Fibroblast of the aortic adventitia (primary cell): ENCODE measurements around the gene ERCC4. TPM values are rescaled to one million over a fixed set of nuclear protein-coding genes. Genes with fewer than 3 reads are reported as not detected.

Source experiments
- DNase-seq: peaks from one replicate; pipeline ENCODE4 v3.0.0-alpha.2; 2010; ENCODE audit warnings: low read depth
- H3K4me3 ChIP-seq: 2 replicates; pipeline ENCODE4 v1.5.1; 2011; ENCODE audit warnings: low read depth, mild to moderate bottlenecking, control low read depth, low read length, moderate library complexity
- total RNA-seq: library from RNA; depleted of rRNA; stranded (reverse); fragments of >200 nt; gene quantifications from 2 replicates; pipeline ENCODE4 v1.2.3, GENCODE V29; 2012; ENCODE audit warnings: low replicate concordance
- TF ChIP-seq, protein P1 (sequence below): IDR thresholded peaks from 2 replicates; pipeline ENCODE4 v1.5.1; 2011; ENCODE audit warnings: mild to moderate bottlenecking, low read length, control low read depth, inconsistent platforms; ENCODE audit not compliant: insufficient read depth

The ERCC4 gene
- 16.4 and 43.0 TPM in 2 replicates for total RNA-seq

DNA sequence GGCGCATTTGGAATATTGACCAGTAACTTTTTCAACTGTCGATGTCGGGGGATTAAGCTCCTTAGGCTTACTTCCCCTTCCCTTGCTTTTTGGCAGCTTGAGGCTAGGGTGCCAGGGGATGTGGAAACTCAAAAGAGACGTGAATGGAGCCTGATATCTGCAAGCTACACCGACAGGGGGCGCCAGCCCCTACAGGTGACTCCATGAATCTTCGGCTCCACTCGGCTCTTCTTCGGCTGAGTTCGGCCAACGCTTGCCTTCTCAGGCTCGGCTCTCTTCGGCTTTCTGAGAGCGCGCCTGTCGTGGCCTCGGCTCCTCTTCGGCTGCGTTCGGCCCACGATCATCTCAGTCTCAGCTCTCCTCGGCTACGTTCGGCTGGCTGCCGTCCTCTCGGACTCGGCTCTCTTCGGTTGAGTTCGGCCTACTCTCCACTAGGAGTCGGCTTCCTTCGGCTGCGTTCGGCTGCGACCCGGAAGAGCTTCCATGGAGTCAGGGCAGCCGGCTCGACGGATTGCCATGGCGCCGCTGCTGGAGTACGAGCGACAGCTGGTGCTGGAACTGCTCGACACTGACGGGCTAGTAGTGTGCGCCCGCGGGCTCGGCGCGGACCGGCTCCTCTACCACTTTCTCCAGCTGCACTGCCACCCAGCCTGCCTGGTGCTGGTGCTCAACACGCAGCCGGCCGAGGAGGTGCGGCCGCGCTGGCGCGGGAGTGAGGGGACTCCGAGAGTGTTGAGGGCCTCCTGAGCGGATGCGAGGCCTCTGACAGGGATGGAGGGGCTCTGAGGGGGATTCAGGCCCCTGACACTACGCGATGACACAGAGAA is at the start of gene ERCC4:
Gene ERCC4 (plus strand): TSS at position 472 of the 827 bp plus-strand sequence. CDS start 12 bp downstream, at position 484.
- peak within 1 kb of the TSS; percentile 98 for H3K4me3 ChIP-seq
- DNase-seq = peak; percentile 99
- TF ChIP-seq, protein P1, sequence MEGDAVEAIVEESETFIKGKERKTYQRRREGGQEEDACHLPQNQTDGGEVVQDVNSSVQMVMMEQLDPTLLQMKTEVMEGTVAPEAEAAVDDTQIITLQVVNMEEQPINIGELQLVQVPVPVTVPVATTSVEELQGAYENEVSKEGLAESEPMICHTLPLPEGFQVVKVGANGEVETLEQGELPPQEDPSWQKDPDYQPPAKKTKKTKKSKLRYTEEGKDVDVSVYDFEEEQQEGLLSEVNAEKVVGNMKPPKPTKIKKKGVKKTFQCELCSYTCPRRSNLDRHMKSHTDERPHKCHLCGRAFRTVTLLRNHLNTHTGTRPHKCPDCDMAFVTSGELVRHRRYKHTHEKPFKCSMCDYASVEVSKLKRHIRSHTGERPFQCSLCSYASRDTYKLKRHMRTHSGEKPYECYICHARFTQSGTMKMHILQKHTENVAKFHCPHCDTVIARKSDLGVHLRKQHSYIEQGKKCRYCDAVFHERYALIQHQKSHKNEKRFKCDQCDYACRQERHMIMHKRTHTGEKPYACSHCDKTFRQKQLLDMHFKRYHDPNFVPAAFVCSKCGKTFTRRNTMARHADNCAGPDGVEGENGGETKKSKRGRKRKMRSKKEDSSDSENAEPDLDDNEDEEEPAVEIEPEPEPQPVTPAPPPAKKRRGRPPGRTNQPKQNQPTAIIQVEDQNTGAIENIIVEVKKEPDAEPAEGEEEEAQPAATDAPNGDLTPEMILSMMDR = peak; percentile 95

DNA sequence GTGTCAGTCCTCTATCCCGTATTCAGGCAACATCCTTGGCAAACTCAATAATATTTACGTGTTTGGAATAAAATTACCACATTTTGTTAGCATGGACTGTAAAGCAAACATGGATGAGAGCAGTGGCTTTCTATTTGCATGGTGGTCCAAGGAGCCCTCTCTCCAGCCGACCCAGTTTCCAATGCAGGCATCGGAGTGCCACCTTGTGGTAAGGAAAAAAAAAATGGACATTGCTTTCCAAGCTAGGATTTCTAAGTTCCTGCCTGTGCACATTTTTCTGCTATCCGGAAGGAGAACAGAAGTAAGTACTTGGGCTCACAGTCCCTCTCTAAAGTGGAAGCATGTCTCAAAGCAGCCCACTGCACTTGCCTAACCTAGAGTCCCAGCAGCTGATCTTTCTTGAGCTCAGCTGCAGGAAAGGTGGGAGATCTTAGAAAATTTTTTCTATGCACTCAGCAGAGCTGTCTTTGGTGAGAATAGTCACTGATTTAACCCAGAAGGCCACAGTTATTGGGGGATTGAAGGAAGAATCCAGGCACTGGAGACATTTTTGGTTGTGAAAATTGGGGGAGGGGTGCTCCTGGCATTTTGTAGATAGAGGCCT is 46.0 kb upstream of the ERCC4 start:
- no peak overlapping the region for H3K4me3 ChIP-seq
- DNase-seq = peak; percentile 9
- TF ChIP-seq, protein P1 = peak; percentile 37

DNA sequence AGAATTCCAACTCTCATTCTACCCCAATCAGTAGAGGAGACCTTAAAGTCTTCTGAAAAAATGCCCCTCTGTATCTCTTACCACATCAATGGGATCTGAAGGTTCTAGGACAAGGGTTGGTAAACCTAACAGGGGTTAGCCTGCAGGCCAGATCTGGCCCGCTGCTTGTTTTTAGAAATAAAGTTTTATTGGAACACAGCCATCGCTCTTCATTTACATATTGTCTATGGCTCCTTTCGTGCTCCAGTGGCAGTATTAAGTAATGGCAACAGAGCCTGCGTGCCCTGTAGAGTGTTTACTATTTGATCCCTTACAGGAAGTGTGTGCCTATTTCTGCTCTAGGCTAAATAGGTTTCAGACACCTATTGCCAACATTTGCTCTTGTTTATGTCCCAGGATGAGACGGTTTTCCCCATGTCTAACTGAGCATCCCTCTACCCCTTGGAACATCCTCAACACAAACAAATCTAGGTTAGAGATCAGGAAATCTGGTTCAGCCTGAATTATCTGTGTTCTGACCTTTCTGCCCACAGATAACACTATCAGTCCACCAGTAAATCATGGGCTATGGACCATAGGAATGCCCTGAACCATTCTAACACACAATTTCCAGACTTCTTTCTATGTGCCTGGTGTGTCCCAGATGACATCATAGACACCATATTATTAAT is 44.2 kb upstream of the ERCC4 start:
- TF ChIP-seq, protein P1 = no peak
- no peak overlapping the region for H3K4me3 ChIP-seq
- no peak for DNase-seq

DNA sequence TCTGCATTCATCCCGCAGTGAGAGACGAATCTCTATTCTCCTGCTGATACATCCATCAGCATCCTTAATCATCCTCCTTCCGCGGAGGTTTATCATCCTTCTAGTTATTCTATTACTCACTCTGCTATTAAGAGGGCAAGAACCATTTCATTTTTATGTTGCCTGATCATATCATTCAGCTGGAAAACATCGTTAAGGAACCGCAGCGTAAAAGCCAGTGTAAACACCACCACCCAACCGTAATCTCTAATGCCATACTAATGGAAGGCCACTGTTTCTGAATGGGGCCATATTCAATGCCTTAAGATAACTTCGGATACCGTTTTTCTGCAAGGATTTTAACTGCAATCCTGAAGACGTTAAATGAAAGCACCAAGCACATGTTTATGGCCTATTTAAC is 36.7 kb upstream of the ERCC4 start:
- no peak for DNase-seq
- H3K4me3 ChIP-seq = no peak overlapping the region

DNA sequence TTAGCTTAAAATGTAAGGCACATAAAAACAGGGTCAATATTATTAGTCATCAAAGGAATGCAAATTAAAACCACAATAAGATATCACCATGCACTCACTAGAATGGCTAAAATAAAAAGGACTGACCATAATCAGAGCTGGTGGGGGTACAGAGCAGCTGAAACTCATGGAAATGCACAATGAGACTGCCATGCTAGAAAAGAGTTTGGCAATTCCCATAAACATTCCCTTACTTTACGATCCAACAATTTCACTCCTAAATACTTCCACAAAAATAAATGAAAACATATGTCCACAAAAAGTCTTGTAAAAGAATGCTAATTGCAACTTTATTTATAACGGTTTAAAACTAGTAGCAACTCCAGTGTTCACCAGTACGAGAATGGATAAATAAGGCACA is 36.1 kb upstream of the ERCC4 start:
- peak; percentile 19 for DNase-seq
- H3K4me3 ChIP-seq = no peak overlapping the region
- TF ChIP-seq, protein P1 = no peak

More for the DNA sequence above, 36.7 kb upstream of the ERCC4 start:
- TF ChIP-seq, protein P1 = no peak

DNA sequence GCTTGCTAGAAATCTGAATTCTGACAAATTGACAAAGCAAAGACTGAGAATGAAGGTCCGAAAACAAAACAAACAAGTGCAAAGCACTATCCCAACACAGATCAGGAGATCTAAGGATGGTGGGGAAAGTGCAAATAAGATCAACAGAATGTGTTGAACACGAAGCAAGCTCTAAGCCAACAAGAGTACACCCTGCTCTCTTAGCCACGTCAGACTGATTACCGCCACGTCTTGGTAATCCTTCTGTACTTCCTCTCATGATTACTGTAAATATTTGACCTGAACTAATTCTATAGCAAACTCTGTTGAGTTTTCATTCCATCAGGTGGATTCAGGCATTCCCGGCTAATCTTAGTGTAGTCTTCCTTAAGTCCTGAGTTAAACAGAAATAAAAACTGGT is 34.3 kb upstream of the ERCC4 start:
- TF ChIP-seq, protein P1 = no peak
- DNase-seq = no peak

More for the DNA sequence above, 34.3 kb upstream of the ERCC4 start:
- H3K4me3 ChIP-seq = no peak overlapping the region
